ENCODE data around the gene PROP1.
"Not testable (repeated sequence)": the region's sequence is repeated elsewhere in the genome, so short reads cannot be mapped to it uniquely, and the experiment has no call there.

The PROP1 gene

GRCh38 chr5:177945145-177945544 is 50.9 kb downstream of the PROP1 start:
- DNase-seq (ENCODE audit: low read depth): not testable (repeated sequence)

GRCh38 chr5:177943805-177944736 is 52.0 kb downstream of the PROP1 start:
- DNase-seq (ENCODE audit: low read depth): not testable (repeated sequence)

GRCh38 chr5:177942896-177943295 is 53.1 kb downstream of the PROP1 start:
- DNase-seq (ENCODE audit: low read depth): not testable (repeated sequence)

Measured in CMK (cell line).